GM21528 (cell line): ENCODE measurements around the gene C19orf38.

Experiments used
- ATAC-seq: cut with Tn5 transposase; IDR thresholded peaks from one replicate; pipeline ENCODE4 v1.9.1; 2021; ENCODE audit warnings: mild to moderate bottlenecking, moderate library complexity; ENCODE audit not compliant: unreplicated experiment, low FRiP score

C19orf38 gene

GRCh38 chr19:10896851-10897526 lies 48.8 kb downstream of the C19orf38 start:
- ATAC-seq, result no peak

DNA sequence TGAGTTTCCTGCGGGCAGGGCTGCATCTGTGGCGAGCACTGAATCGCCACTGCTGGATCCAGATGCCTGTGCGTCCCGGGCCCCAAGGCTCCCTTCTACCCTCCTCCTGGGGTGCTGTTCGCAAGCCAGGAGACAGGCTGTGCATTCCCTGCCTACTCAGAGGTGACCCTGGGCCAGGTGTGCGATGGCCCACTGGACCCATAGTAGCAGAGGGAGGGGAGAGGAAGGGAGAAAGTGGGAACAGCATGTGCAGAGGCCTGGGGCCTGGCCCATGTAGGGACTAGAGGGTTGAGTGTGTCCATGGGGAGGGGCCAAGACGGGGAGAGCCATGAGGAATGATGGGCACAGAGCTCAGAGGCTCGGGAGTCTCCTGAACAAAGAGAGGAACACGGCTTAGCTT lies 50.4 kb downstream of the C19orf38 start:
- no peak for ATAC-seq

DNA sequence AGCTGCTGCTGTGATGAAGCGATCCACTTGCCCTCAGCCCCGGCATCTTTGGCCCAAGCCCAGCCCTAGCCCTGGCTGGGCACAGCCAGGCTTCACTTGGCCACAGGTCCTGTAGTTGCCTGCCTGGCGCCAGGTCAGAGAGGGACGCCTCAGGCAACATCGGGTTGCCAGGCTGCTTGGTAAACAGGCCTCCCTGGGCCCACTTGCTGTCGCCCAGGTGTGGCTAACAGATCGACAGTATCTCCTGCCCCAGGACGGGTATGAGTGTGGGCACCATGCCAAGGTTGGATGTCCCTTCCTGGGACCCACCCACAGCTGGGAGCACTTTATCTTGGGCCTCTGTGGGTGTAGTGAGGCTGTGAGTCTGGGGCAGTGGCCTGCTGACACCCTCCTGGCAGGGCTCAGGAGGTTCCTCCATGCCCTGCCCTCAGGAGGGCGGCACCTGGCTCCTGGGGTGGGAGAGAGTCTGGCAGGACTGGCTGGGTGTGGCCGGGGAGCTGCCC lies 51.0 kb downstream of the C19orf38 start:
- ATAC-seq, result no peak

- no peak for ATAC-seq
Measured at GRCh38 chr19:10907925-10908324, 59.7 kb downstream of the C19orf38 start.

GRCh38 chr19:10908380-10908960 lies 60.3 kb downstream of the C19orf38 start:
- ATAC-seq, result no peak

DNA sequence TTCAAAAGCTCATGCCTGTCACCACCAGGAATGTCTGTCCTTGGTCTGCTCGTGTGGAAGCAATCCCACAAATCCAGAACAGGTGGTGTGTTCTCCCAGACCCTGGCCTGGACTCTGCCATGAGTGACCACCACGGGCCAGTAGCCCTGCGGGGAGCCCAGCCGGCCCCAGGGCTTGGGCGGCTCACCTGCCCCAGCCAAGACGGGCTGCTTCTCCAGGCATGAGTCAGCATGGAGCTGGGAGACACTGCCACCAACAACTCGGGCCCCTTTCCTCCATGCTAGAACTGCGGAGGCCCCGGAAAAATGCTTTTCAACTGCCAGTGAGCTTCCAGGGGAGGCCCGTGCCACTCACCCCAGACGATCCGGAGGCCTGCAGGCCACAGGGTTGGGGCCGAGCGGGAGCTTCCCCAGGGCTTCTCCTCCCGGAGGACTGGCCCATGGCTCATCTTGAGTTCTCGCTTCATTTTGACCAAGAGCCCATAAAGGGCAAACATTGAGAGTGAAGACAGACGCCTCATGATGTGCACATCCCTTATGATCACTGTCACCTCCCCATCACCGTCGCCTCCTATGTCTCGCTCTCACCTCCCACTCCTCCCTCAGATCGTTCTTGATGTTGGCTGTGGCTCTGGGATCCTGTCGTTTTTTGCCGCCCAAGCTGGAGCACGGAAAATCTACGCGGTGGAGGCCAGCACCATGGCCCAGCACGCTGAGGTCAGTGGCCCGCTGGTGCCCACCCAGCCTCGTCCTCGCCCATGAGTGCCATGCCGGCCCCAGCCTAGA lies 63.6 kb downstream of the C19orf38 start:
- no peak for ATAC-seq

- no peak for ATAC-seq
Measured at GRCh38 chr19:10912619-10913018, 64.4 kb downstream of the C19orf38 start.

- ATAC-seq, result no peak
Measured at GRCh38 chr19:10913716-10914340, 65.6 kb downstream of the C19orf38 start.

- ATAC-seq, result no peak
Measured at GRCh38 chr19:10915130-10916091, 67.2 kb downstream of the C19orf38 start.

GRCh38 chr19:10916602-10917001 lies 68.4 kb downstream of the C19orf38 start:
- ATAC-seq, result no peak

DNA sequence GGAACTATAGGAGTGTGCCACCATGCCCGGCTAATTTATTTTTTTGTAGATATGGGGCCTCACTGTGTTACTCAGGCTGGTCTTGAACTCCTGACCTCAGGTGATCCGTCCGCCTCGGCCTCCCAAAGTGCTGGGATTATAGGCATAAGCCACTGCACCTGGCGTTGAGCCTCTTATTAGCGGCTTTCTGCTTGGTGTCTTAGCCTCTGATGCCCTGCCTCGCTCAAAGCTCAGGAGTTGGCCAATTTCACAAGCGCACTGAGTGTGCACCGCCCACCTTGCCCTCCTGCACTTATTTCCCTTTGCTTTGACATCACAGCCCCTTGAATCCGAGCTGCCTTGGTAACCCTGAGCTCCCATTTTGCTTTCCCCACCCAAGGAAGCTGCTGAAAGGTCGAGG lies 70.1 kb downstream of the C19orf38 start:
- no peak for ATAC-seq
